GM12878 (cell line): ENCODE data around the gene VTA1. TPM values are rescaled to one million over a fixed set of nuclear protein-coding genes. Genes with fewer than 3 reads are reported as not detected.

Source experiments
- ATAC-seq: fragments of 200-7000 bp; cut with Tn5 transposase; 3 replicates; pipeline ENCODE4 v1.9.1; 2020; ENCODE audit warnings: mild to moderate bottlenecking, moderate library complexity
- BruUV-seq: library from RNA; stranded (reverse); fragments of 400-500 nt; replicated peaks from 2 replicates; lab custom pipeline; 2021; lab: Mats Ljungman, UMichigan
- CTCF ChIA-PET: fragments of 300-600 bp; sonication (Branson Sonifier 250); formaldehyde crosslinking; extraction: SDS; loops from one replicate; lab custom pipeline; 2021; ENCODE audit warnings: inconsistent platforms; lab: Yijun Ruan, JAX
- POLR2A ChIA-PET: fragments of 350-600 bp; formaldehyde crosslinking; extraction: SDS; loops from one replicate; lab custom pipeline; 2021; ENCODE audit warnings: inconsistent platforms; lab: Charles Lee
- RAD21 ChIA-PET: fragments of 300-600 bp; sonication (Branson Sonifier 250); formaldehyde crosslinking; loops from one replicate; lab custom pipeline; 2023; ENCODE audit warnings: antibody characterized with exemption; ENCODE audit not compliant: unreplicated experiment; lab: Charles Lee
- SMC1A ChIA-PET: fragments of 300-600 bp; sonication (Branson Sonifier 250); formaldehyde crosslinking; loops from one replicate; lab custom pipeline; 2023; ENCODE audit not compliant: unreplicated experiment, uncharacterized antibody; lab: Charles Lee
- DNase-seq: peaks from one replicate; pipeline ENCODE4 v3.0.0-alpha.2; 2011; ENCODE audit warnings: low read depth, low spot score
- FAIRE-seq: peaks from 3 replicates; lab custom pipeline; 2011; peaks lifted over from hg19 to GRCh38; lab: Jason Lieb, UNC
- H2AFZ ChIP-seq: 2 replicates; pipeline ENCODE4 v1.6.0; 2011; ENCODE audit warnings: low read depth, low read length, control low read depth; ENCODE audit not compliant: control insufficient read depth
- H3K27ac ChIP-seq: 2 replicates; pipeline ENCODE4 v1.5.1; 2011; ENCODE audit warnings: control low read depth; ENCODE audit not compliant: control insufficient read depth, insufficient read depth
- H3K27me3 ChIP-seq, 2 experiments: replicated peaks in 1 of 2; 2 replicates each; pipeline versions ENCODE4 v1.6.0 to v1.6.1; 2011; ENCODE audit warnings: low read length in 1 of 2; ENCODE audit not compliant: control insufficient read depth in 2 of 2, insufficient read depth in 2 of 2
- H3K36me3 ChIP-seq, 2 experiments: 2 replicates each; pipeline ENCODE4 v1.5.1; 2011; ENCODE audit warnings: low read length in 1 of 2; ENCODE audit not compliant: control insufficient read depth in 2 of 2, insufficient read depth in 2 of 2
- H3K4me1 ChIP-seq: 2 replicates; pipeline ENCODE4 v1.6.1; 2011; ENCODE audit warnings: mild to moderate bottlenecking, low read length, moderate library complexity, mixed read lengths; ENCODE audit not compliant: control insufficient read depth, insufficient read depth
- H3K4me2 ChIP-seq: 2 replicates; pipeline ENCODE4 v1.6.0; 2011; ENCODE audit warnings: control low read depth; ENCODE audit not compliant: control insufficient read depth, insufficient read depth
- H3K4me3 ChIP-seq: fragments of 200-600 bp; sonication (generic); 2 replicates; pipeline ENCODE4 v1.5.1; 2016
- H3K79me2 ChIP-seq: 2 replicates; pipeline ENCODE4 v1.6.0; 2011; ENCODE audit warnings: low read length; ENCODE audit not compliant: control insufficient read depth, insufficient read depth
- H3K9ac ChIP-seq: 2 replicates; pipeline ENCODE4 v1.8.0; 2011; ENCODE audit warnings: low read length, control low read depth, mixed read lengths; ENCODE audit not compliant: control insufficient read depth, insufficient read depth
- H3K9me3 ChIP-seq: replicated peaks from 3 replicates; pipeline ENCODE4 v1.5.1; 2011; ENCODE audit warnings: mild to moderate bottlenecking, low read length; ENCODE audit not compliant: control insufficient read depth, insufficient read depth
- H4K20me1 ChIP-seq: 2 replicates; pipeline ENCODE4 v1.6.0; 2011; ENCODE audit not compliant: control insufficient read depth, insufficient read depth
- BACH1 ChIP-seq: fragments of 450-650 bp; IDR thresholded peaks from 2 replicates; pipeline ENCODE4 v1.6.1; 2017; ENCODE audit warnings: mild to moderate bottlenecking, borderline replicate concordance
- CBFB ChIP-seq: IDR thresholded peaks from 2 replicates; pipeline ENCODE4 v1.6.1; 2016; ENCODE audit warnings: antibody characterized with exemption, low read depth
- EED ChIP-seq: sonication (generic); IDR thresholded peaks from 2 replicates; pipeline ENCODE4 v1.6.1; 2016; ENCODE audit warnings: antibody characterized with exemption, low read depth
- FOS ChIP-seq: IDR thresholded peaks from 3 replicates; pipeline ENCODE4 v1.6.1; 2011; ENCODE audit warnings: borderline replicate concordance; ENCODE audit not compliant: insufficient read length; ENCODE audit errors: extremely low read depth
- JUND ChIP-seq: IDR thresholded peaks from 2 replicates; pipeline ENCODE4 v1.6.1; 2012; ENCODE audit warnings: low read depth, mild to moderate bottlenecking, low read length, improper control_type of control experiment, moderate library complexity
- MTA2 ChIP-seq: fragments of 450-650 bp; IDR thresholded peaks from 2 replicates; pipeline ENCODE4 v1.6.1; 2016; ENCODE audit warnings: low read depth, mild to moderate bottlenecking, moderate library complexity
- RBBP5 ChIP-seq: fragments of 200-600 bp; sonication (generic); conservative IDR thresholded peaks from 2 replicates; pipeline ENCODE4 v1.6.1; 2016
- RFX5 ChIP-seq: IDR thresholded peaks from 2 replicates; pipeline ENCODE4 v1.6.1; 2011; ENCODE audit warnings: low read depth, low read length, improper control_type of control experiment
- TCF7 ChIP-seq: IDR thresholded peaks from 2 replicates; pipeline ENCODE4 v1.6.1; 2014; ENCODE audit warnings: antibody characterized with exemption, borderline replicate concordance
- ZBTB33 ChIP-seq: fragments of 450-650 bp; IDR thresholded peaks from 2 replicates; pipeline ENCODE4 v1.6.1; 2017; ENCODE audit warnings: mild to moderate bottlenecking
- WGBS: methylation state at CpG from one replicate; pipeline ENCODE4 v1.1.6; 2016; ENCODE audit warnings: low lambda C conversion rate; ENCODE audit not compliant: insufficient replicate concordance, insufficient coverage; ENCODE audit errors: missing lambda C conversion rate; 5-methylcytosine and 5-hydroxymethylcytosine counted together
- in situ Hi-C: fragments of 300-500 bp; cut with MboI; formaldehyde crosslinking; loops from 9 replicates; pipeline ENCODE4 v1.14.3; 2018; ENCODE audit warnings: mixed read lengths
- intact Hi-C: fragments of 100-400 bp; cut with micrococcal nuclease; formaldehyde crosslinking; loops from one replicate; pipeline ENCODE4 v1.14.2; 2022; ENCODE audit not compliant: unreplicated experiment
- polyA plus RNA-seq, 11 experiments: library from polyadenylated mRNA; depleted of rRNA in 4 of 11; unstranded in 6 of 11; stranded (reverse) in 5 of 11; fragments of >200 nt; fragmentation: Nextera tagmentation in 4 of 11; fragmentation: Illumina TruSeq in 1 of 11; extraction: Ambion mirVana in 4 of 11; extraction: Trizol in 1 of 11; gene quantifications; 1 replicate in 1 of 11; 2 replicates in 10 of 11; pipeline versions ENCODE4 v1.2.1 to v1.2.3, GENCODE V29; 2011 to 2016; ENCODE audit warnings: inconsistent platforms in 2 of 11, missing spikeins in 2 of 11, low read depth in 1 of 11
- total RNA-seq, 4 experiments: library from RNA; depleted of rRNA in 3 of 4; stranded (reverse); fragments of >200 nt in 3 of 4; fragmentation: Illumina TruSeq in 1 of 4; extraction: Trizol in 1 of 4; gene quantifications; 2 replicates each; pipeline versions ENCODE4 v1.2.1 to v1.2.3, GENCODE V29; 2013 to 2021

Gene VTA1
- total and polyA plus RNA-seq, 10 of the 15 experiments (the other 5 are each of a cell fraction or from before 2014, with no cell fraction given): 48.3 to 126 (median 90.7) TPM

DNA sequence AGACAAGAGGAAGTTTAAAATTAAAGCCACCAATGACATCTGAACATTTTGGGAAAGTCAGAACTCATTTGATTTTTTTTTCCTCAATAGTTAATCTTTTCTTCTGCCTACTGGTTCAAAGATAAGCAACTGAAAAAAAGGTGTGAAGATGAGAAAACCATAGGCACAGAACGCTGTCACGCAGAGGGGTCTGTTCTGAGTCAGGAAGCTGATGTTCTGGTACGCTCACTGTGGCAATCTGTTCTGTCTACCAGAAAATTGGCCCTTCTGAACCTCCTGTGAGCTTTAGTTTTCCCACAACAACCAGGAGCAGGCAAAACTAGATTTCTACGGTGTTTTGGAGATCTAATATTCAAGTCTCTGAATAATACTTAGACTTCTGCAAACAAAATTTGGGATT lies 78.1 kb downstream of the VTA1 start:
- Histone ChIP-seq H3K9me3 (no peaks in the 10 kb centered on the region), H3K4me1 (no peaks in the 10 kb centered on the region), H2AFZ (no peak overlapping the region), H3K9ac (no peak overlapping the region), H3K4me3 (no peak overlapping the region), H3K4me2 (no peak overlapping the region), H3K79me2 (no peaks in the 10 kb centered on the region), H4K20me1 (no peaks in the 10 kb centered on the region), H3K27ac (no peak overlapping the region), H3K27me3 (no peaks in the 10 kb centered on the region), H3K36me3 (no peaks in the 10 kb centered on the region)
- no peak for TF ChIP-seq CBFB
- no peak for TF ChIP-seq FOS
- TF ChIP-seq EED: no peak
- no peak for TF ChIP-seq TCF7
- TF ChIP-seq RBBP5: no peak
- TF ChIP-seq JUND: no peak
- TF ChIP-seq ZBTB33: no peak
- TF ChIP-seq BACH1: no peak
- no peak for TF ChIP-seq RFX5
- TF ChIP-seq MTA2: no peak
- 97% methylated on average over 4 of the region's 4 CpGs for WGBS
- BruUV-seq: no TSS peak
- ChIA-PET SMC1A (no interaction called here), POLR2A (interaction anchor here (0.7 kb wide), 1 partner anchor 1460 kb away, joined by 3 read pairs; no protein-coding TSS in a partner anchor), CTCF (no interaction called here), RAD21 (no interaction called here)
- FAIRE-seq (no peak), DNase-seq (no peak), ATAC-seq (no peak)
- in situ Hi-C loops (no loop called here), intact Hi-C loops (no loop called here)
